Activated T-helper 2 cell treated with anti-CD3 and anti-CD28 coated beads, Interferon-gamma antibody, Interleukin-2, Interleukin-4, amounts not matched to agents 10 μg/mL and 5 μg/mL and 100 μg/mL, durations not matched to agents 14 hours and 24 hours and 36 hours (primary cell): ENCODE data around the gene ARL3. TPM values are rescaled to one million over a fixed set of nuclear protein-coding genes. Genes with fewer than 3 reads are reported as not detected.

ENCODE experiments used
- DNase-seq: peaks from one replicate; pipeline ENCODE4 v3.0.0; 2021; ENCODE audit warnings: low spot score
- H3K27ac Mint-ChIP-seq: one replicate; pipeline ENCODE4 v1.8.0; 2021; ENCODE audit warnings: mixed read lengths
- H3K27me3 Mint-ChIP-seq: one replicate; pipeline ENCODE4 v1.8.0; 2021; ENCODE audit warnings: low read depth, mixed read lengths
- H3K36me3 Mint-ChIP-seq: one replicate; pipeline ENCODE4 v1.8.0; 2021; ENCODE audit warnings: low read depth, mixed read lengths
- H3K4me1 Mint-ChIP-seq: one replicate; pipeline ENCODE4 v1.8.0; 2021; ENCODE audit warnings: low read depth, mixed read lengths
- H3K4me3 Mint-ChIP-seq: one replicate; pipeline ENCODE4 v1.8.0; 2021; ENCODE audit warnings: low read depth, mild to moderate bottlenecking, moderate library complexity, mixed read lengths
- H3K9me3 Mint-ChIP-seq: one replicate; pipeline ENCODE4 v1.8.0; 2021; ENCODE audit warnings: mixed read lengths
- intact Hi-C: fragments of 100-400 bp; cut with micrococcal nuclease; formaldehyde crosslinking; loops from one replicate; pipeline ENCODE4 v1.15.1; 2023
- total RNA-seq: library from RNA; stranded (reverse); gene quantifications from 2 replicates; pipeline ENCODE4 v1.2.3, GENCODE V29; 2022

Gene ARL3
- total RNA-seq, 1 donor from 2014 or later, result 12.2 TPM

- Mint-ChIP-seq H3K27ac (peak overlapping the region; percentile 88), H3K27me3 (no peaks in the 10 kb centered on the region), H3K36me3 (peaks cover 29% of the 10 kb centered on the region), H3K9me3 (no peaks in the 10 kb centered on the region), H3K4me1 (peaks cover 24% of the 10 kb centered on the region), H3K4me3 (peak overlapping the region; percentile 86)
- intact Hi-C loops, result loop anchor here (1.0 to 10.0 kb wide), 4 partner anchors 140 to 828 kb away; partner anchors contain the start of genes NFKB2, OGA, PPRC1 and SUFU
- no peak for DNase-seq
Measured at GRCh38 chr10:102642736-102643335, 71.4 kb downstream of the ARL3 start.

GRCh38 chr10:102641880-102642735, 72.1 kb downstream of the ARL3 start:
- Mint-ChIP-seq H3K4me3 (peak overlapping the region; percentile 85), H3K4me1 (peaks cover 18% of the 10 kb centered on the region), H3K9me3 (no peaks in the 10 kb centered on the region), H3K27me3 (no peaks in the 10 kb centered on the region), H3K27ac (peak overlapping the region; percentile 88), H3K36me3 (peaks cover 21% of the 10 kb centered on the region)
- peak; percentile 94 for DNase-seq
- intact Hi-C loops, result loop anchor here (1.0 to 10.0 kb wide), 4 partner anchors 139 to 827 kb away; partner anchors contain the start of genes NFKB2, OGA, PPRC1 and SUFU

- Mint-ChIP-seq H3K4me3 (peak overlapping the region; percentile 85), H3K4me1 (peaks cover 14% of the 10 kb centered on the region), H3K36me3 (peaks cover 15% of the 10 kb centered on the region), H3K27ac (peak overlapping the region; percentile 88), H3K27me3 (no peaks in the 10 kb centered on the region), H3K9me3 (no peaks in the 10 kb centered on the region)
- intact Hi-C loops, result loop anchor here (10.0 kb wide), 2 partner anchors 507 to 827 kb away; partner anchors contain the start of genes OGA and PPRC1
- no peak for DNase-seq
Measured at GRCh38 chr10:102641402-102641801, 72.8 kb downstream of the ARL3 start.

- Mint-ChIP-seq H3K36me3 (no peaks in the 10 kb centered on the region), H3K4me1 (peaks cover 20% of the 10 kb centered on the region), H3K27me3 (no peaks in the 10 kb centered on the region), H3K27ac (no peak overlapping the region), H3K9me3 (no peaks in the 10 kb centered on the region), H3K4me3 (no peak overlapping the region)
- intact Hi-C loops, result no loop called here
- no peak for DNase-seq
Measured at GRCh38 chr10:102639537-102639936, 74.7 kb downstream of the ARL3 start.

GRCh38 chr10:102635377-102635776, 78.8 kb downstream of the ARL3 start:
- Mint-ChIP-seq H3K4me3 (no peak overlapping the region), H3K27me3 (no peaks in the 10 kb centered on the region), H3K4me1 (peaks cover 38% of the 10 kb centered on the region), H3K27ac (peak overlapping the region; percentile 54), H3K9me3 (no peaks in the 10 kb centered on the region), H3K36me3 (peaks cover 4% of the 10 kb centered on the region)
- intact Hi-C loops, result no loop called here
- DNase-seq, result no peak

GRCh38 chr10:102634686-102635085, 79.5 kb downstream of the ARL3 start:
- H3K27ac Mint-ChIP-seq, result no peak overlapping the region
- no peak for DNase-seq
- no peaks in the 10 kb centered on the region for H3K9me3 Mint-ChIP-seq
- no peak overlapping the region for H3K4me3 Mint-ChIP-seq
- intact Hi-C loops, result no loop called here
- peaks cover 38% of the 10 kb centered on the region for H3K4me1 Mint-ChIP-seq
- H3K27me3 Mint-ChIP-seq, result no peaks in the 10 kb centered on the region
- H3K36me3 Mint-ChIP-seq, result peaks cover 4% of the 10 kb centered on the region

- H3K4me1 Mint-ChIP-seq, result peaks cover 38% of the 10 kb centered on the region
- no peak for DNase-seq
- H3K4me3 Mint-ChIP-seq, result no peak overlapping the region
Measured at GRCh38 chr10:102633848-102634247, 80.3 kb downstream of the ARL3 start.

GRCh38 chr10:102633287-102633686, 80.9 kb downstream of the ARL3 start:
- peak overlapping the region; percentile 82 for H3K27ac Mint-ChIP-seq
- H3K9me3 Mint-ChIP-seq, result no peaks in the 10 kb centered on the region
- no peak for DNase-seq
- peak overlapping the region; percentile 11 for H3K4me3 Mint-ChIP-seq
- peaks cover 38% of the 10 kb centered on the region for H3K4me1 Mint-ChIP-seq
- peaks cover 4% of the 10 kb centered on the region for H3K36me3 Mint-ChIP-seq
- intact Hi-C loops, result no loop called here
- H3K27me3 Mint-ChIP-seq, result no peaks in the 10 kb centered on the region

More at GRCh38 chr10:102633848-102634247, 80.3 kb downstream of the ARL3 start:
- Mint-ChIP-seq H3K27me3 (no peaks in the 10 kb centered on the region), H3K27ac (peak overlapping the region; percentile 82), H3K36me3 (peaks cover 4% of the 10 kb centered on the region), H3K9me3 (no peaks in the 10 kb centered on the region)
- intact Hi-C loops, result no loop called here

- no peaks in the 10 kb centered on the region for H3K27me3 Mint-ChIP-seq
- DNase-seq, result no peak
- intact Hi-C loops, result no loop called here
- H3K4me3 Mint-ChIP-seq, result peak overlapping the region; percentile 18
- peak overlapping the region; percentile 82 for H3K27ac Mint-ChIP-seq
- peaks cover 4% of the 10 kb centered on the region for H3K36me3 Mint-ChIP-seq
- H3K9me3 Mint-ChIP-seq, result no peaks in the 10 kb centered on the region
- H3K4me1 Mint-ChIP-seq, result peaks cover 38% of the 10 kb centered on the region
Measured at GRCh38 chr10:102632394-102633111, 81.6 kb downstream of the ARL3 start.

- no peak overlapping the region for H3K4me3 Mint-ChIP-seq
- no peak for DNase-seq
- no peaks in the 10 kb centered on the region for H3K27me3 Mint-ChIP-seq
- peaks cover 4% of the 10 kb centered on the region for H3K36me3 Mint-ChIP-seq
- intact Hi-C loops, result no loop called here
- H3K4me1 Mint-ChIP-seq, result peaks cover 36% of the 10 kb centered on the region
- H3K27ac Mint-ChIP-seq, result peak overlapping the region; percentile 83
- no peaks in the 10 kb centered on the region for H3K9me3 Mint-ChIP-seq
Measured at GRCh38 chr10:102631525-102632393, 82.4 kb downstream of the ARL3 start.

GRCh38 chr10:102630663-102631062, 83.5 kb downstream of the ARL3 start:
- H3K27me3 Mint-ChIP-seq, result no peaks in the 10 kb centered on the region
- intact Hi-C loops, result no loop called here
- H3K36me3 Mint-ChIP-seq, result peaks cover 4% of the 10 kb centered on the region
- no peak for DNase-seq
- H3K4me1 Mint-ChIP-seq, result peaks cover 33% of the 10 kb centered on the region
- no peaks in the 10 kb centered on the region for H3K9me3 Mint-ChIP-seq
- no peak overlapping the region for H3K27ac Mint-ChIP-seq
- no peak overlapping the region for H3K4me3 Mint-ChIP-seq
